Spleen (tissue), 11 donors: Measurements from ENCODE around the gene GRB10. TPM values are rescaled to one million over a fixed set of nuclear protein-coding genes. Genes with fewer than 3 reads are reported as not detected.

Experiments used
- DNase-seq: peaks from one replicate; pipeline ENCODE4 v3.0.0-alpha.2; 2020
- H3K27ac ChIP-seq, 8 donors: fragments of 200-600 bp; sonication (generic) in 7 of 8; 1 replicate in 4 of 8; 2 replicates in 4 of 8; pipeline versions ENCODE4 v1.5.0 to v1.8.0; 2016 to 2021; ENCODE audit warnings: inconsistent platforms in 4 of 8, mild to moderate bottlenecking in 4 of 8, moderate library complexity in 1 of 8
- H3K27me3 ChIP-seq, 7 donors: fragments of 200-600 bp; sonication (generic) in 6 of 7; replicated peaks in 1 of 7; 1 replicate in 4 of 7; 2 replicates in 3 of 7; pipeline versions ENCODE4 v1.5.0 to v1.8.0; 2016 to 2021; ENCODE audit warnings: inconsistent platforms in 3 of 7, mild to moderate bottlenecking in 1 of 7
- H3K36me3 ChIP-seq, 6 donors: fragments of 200-600 bp; sonication (generic) in 5 of 6; 1 replicate in 4 of 6; 2 replicates in 2 of 6; pipeline versions ENCODE4 v1.5.0 to v1.8.0; 2016 to 2021; ENCODE audit warnings: inconsistent platforms in 2 of 6
- H3K4me1 ChIP-seq, 6 donors: fragments of 200-600 bp; sonication (generic) in 5 of 6; 1 replicate in 3 of 6; 2 replicates in 3 of 6; pipeline versions ENCODE4 v1.5.0 to v1.8.0; 2016 to 2021; ENCODE audit warnings: inconsistent platforms in 3 of 6
- H3K4me3 ChIP-seq, 8 donors: fragments of 200-600 bp; sonication (generic) in 7 of 8; 1 replicate in 4 of 8; 2 replicates in 4 of 8; pipeline versions ENCODE4 v1.5.0 to v1.8.0; 2016 to 2021; ENCODE audit warnings: inconsistent platforms in 4 of 8, mild to moderate bottlenecking in 4 of 8, moderate library complexity in 2 of 8
- H3K9me3 ChIP-seq, 8 donors: fragments of 200-600 bp; sonication (generic) in 7 of 8; 1 replicate in 4 of 8; 2 replicates in 4 of 8; pipeline versions ENCODE4 v1.5.0 to v1.8.0; 2016 to 2021; ENCODE audit warnings: inconsistent platforms in 4 of 8
- POLR2A ChIP-seq, 3 donors: fragments of 450-650 bp; IDR thresholded peaks; one replicate each; pipeline ENCODE4 v1.5.1; 2017; ENCODE audit warnings: antibody characterized with exemption in 3 of 3, mild to moderate bottlenecking in 1 of 3
- POLR2AphosphoS5 ChIP-seq, 3 donors: sonication (generic); formaldehyde crosslinking; IDR thresholded peaks; one replicate each; pipeline ENCODE4 v1.5.1; 2017; ENCODE audit warnings: antibody characterized with exemption in 3 of 3
- WGBS, 5 donors: extraction: QIAGEN DNeasy Blood & Tissue Kit in 3 of 5; methylation state at CpG; one replicate each; pipeline versions ENCODE4 v1.1.5 to v1.1.7; 2013 to 2018; 5-methylcytosine and 5-hydroxymethylcytosine counted together
- intact Hi-C: fragments of 100-400 bp; cut with DNase I; formaldehyde crosslinking; loops from one replicate; pipeline ENCODE4 v1.15.0; 2023; ENCODE audit warnings: low total_unique reads
- polyA plus RNA-seq, 3 donors: library from polyadenylated mRNA; stranded (reverse); fragments of 200-250 nt; gene quantifications; one replicate each; pipeline ENCODE4 v1.2.1, GENCODE V29; 2013
- total RNA-seq, 7 donors: library from RNA; depleted of rRNA in 3 of 7; stranded (reverse); fragments of >200 nt in 3 of 7; fragmentation: NEBNext Ultra II Directional in 4 of 7; extraction: Animal tissue kit (Norgen Biotek cat#: 25700) in 4 of 7; gene quantifications; one replicate each; pipeline versions ENCODE4 v1.1.0 to v1.2.1, GENCODE V29; 2016 to 2021
- TF ChIP-seq, protein P1 (sequence below), 11 experiments: fragments of 200-600 bp in 7 of 11; fragments of 450-650 bp in 4 of 11; sonication (generic) in 4 of 11; IDR thresholded peaks in 8 of 11; conservative IDR thresholded peaks in 3 of 11; 1 replicate in 7 of 11; 2 replicates in 4 of 11; pipeline versions ENCODE4 v1.4.0 to v1.8.0; 2016 to 2021; ENCODE audit warnings: antibody characterized with exemption in 11 of 11, inconsistent platforms in 4 of 11, mild to moderate bottlenecking in 1 of 11
- donor health status: healthy with polysubstance abuse.
- donor health status: DM: no; HTN: no; CAD: no; lungs with moderate emphysema.
- donor health status: DM: no; HTN: no; CAD: no.
- donor health status: Bipolar disorder and iron deficiency.
- donor health status: healthy.
- donor health status: DM: no; HTN: no; CAD: no.
- donor health status: DM: yes; HTN: yes; CAD: no.

GRB10 gene
- total and polyA plus RNA-seq, 10 donors = 11.3 to 159 (median 115) TPM

GRCh38 chr7:50594734-50595485 is 187.8 kb downstream of the GRB10 start:
- Histone ChIP-seq H3K27ac (no peak overlapping the region), H3K4me1 (peaks cover 0 to 24% (median 13%) of the 10 kb centered on the region in 6 donors), H3K9me3 (no peaks in the 10 kb centered on the region), H3K36me3 (peaks cover 0 to 91% (median 12%) of the 10 kb centered on the region in 6 donors), H3K4me3 (no peak overlapping the region), H3K27me3 (no peaks in the 10 kb centered on the region)
- WGBS, 5 donors = 57 to 72% (median 66%) methylated on average over 7 of the region's 7 CpGs
- TF ChIP-seq, protein P1, sequence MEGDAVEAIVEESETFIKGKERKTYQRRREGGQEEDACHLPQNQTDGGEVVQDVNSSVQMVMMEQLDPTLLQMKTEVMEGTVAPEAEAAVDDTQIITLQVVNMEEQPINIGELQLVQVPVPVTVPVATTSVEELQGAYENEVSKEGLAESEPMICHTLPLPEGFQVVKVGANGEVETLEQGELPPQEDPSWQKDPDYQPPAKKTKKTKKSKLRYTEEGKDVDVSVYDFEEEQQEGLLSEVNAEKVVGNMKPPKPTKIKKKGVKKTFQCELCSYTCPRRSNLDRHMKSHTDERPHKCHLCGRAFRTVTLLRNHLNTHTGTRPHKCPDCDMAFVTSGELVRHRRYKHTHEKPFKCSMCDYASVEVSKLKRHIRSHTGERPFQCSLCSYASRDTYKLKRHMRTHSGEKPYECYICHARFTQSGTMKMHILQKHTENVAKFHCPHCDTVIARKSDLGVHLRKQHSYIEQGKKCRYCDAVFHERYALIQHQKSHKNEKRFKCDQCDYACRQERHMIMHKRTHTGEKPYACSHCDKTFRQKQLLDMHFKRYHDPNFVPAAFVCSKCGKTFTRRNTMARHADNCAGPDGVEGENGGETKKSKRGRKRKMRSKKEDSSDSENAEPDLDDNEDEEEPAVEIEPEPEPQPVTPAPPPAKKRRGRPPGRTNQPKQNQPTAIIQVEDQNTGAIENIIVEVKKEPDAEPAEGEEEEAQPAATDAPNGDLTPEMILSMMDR (IDR thresholded peaks at IDR 0.05 in 8 of 11, conservative IDR thresholded peaks at IDR 0.05 in 3 of 11) = no peak
- TF ChIP-seq POLR2A (IDR thresholded peaks at IDR 0.05) (no peak), POLR2AphosphoS5 (IDR thresholded peaks at IDR 0.05) (peak in 2 of 3 donors; percentile 10 to 42)
- DNase-seq = no peak
- intact Hi-C loops = no loop called here

DNA sequence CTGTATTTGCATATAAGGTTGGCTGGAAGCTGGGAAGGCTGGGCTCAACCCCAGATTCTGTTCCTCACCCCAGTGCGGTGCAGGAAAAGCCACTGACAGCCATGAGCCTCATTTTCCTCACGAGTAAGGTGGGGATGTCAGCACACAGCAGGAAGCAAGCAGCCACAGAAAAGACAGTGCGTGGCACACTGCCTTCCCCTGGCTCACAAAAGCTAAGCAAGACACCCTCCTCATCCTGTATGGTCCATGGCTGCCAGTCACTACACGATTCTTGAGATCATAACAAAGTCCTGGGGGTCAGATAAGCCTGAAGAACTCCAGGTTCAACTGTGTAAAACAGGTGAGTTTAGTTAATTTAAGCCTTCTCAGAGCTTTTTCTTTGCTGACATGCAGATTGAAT is 188.6 kb downstream of the GRB10 start:
- 64 to 78% (median 74%) methylated on average over 4 of the region's 4 CpGs for WGBS, 5 donors
- H3K27me3 ChIP-seq = no peaks in the 10 kb centered on the region
- H3K27ac ChIP-seq = no peak overlapping the region
- H3K36me3 ChIP-seq = peaks cover 0 to 83% (median 12%) of the 10 kb centered on the region in 6 donors
- no peak for DNase-seq
- H3K4me3 ChIP-seq = no peak overlapping the region
- H3K9me3 ChIP-seq = no peaks in the 10 kb centered on the region
- intact Hi-C loops = no loop called here
- peaks cover 0 to 17% (median 7%) of the 10 kb centered on the region in 6 donors for H3K4me1 ChIP-seq
- TF ChIP-seq, protein P1 (IDR thresholded peaks at IDR 0.05 in 8 of 11, conservative IDR thresholded peaks at IDR 0.05 in 3 of 11) = no peak
- TF ChIP-seq POLR2AphosphoS5 (IDR thresholded peaks at IDR 0.05) (no peak), POLR2A (IDR thresholded peaks at IDR 0.05) (no peak)

- no peak overlapping the region for H3K27ac ChIP-seq
- TF ChIP-seq, protein P1 (IDR thresholded peaks at IDR 0.05 in 8 of 11, conservative IDR thresholded peaks at IDR 0.05 in 3 of 11) = no peak
- TF ChIP-seq POLR2AphosphoS5 (IDR thresholded peaks at IDR 0.05) = peak in 1 of 3 donors; percentile 6
- TF ChIP-seq POLR2A (IDR thresholded peaks at IDR 0.05) = no peak
- DNase-seq = no peak
- WGBS, 5 donors = 93 to 97% (median 95%) methylated on average over 13 of the region's 13 CpGs
- H3K27me3 ChIP-seq = no peaks in the 10 kb centered on the region
- H3K4me1 ChIP-seq = peaks cover 0 to 7% (median 3%) of the 10 kb centered on the region in 6 donors
- H3K4me3 ChIP-seq = no peak overlapping the region
- intact Hi-C loops = no loop called here
- H3K9me3 ChIP-seq = no peaks in the 10 kb centered on the region
- H3K36me3 ChIP-seq = peaks cover 0 to 71% (median 12%) of the 10 kb centered on the region in 6 donors
These were observed 189.8 kb downstream of the GRB10 start for GRCh38 chr7:50592940-50593339.
